Progenitor cell of endocrine pancreas (in vitro differentiated cells): ENCODE results near the gene GSG1L. TPM values are rescaled to one million over a fixed set of nuclear protein-coding genes. Genes with fewer than 3 reads are reported as not detected.

Experiments used
- DNase-seq: peaks from one replicate; pipeline ENCODE4 v3.0.0; 2021; ENCODE audit warnings: low spot score; ENCODE audit not compliant: unreplicated experiment
- H3K27ac Mint-ChIP-seq: 2 replicates; pipeline ENCODE4 v1.8.0; 2021; ENCODE audit warnings: mild to moderate bottlenecking, moderate library complexity, mixed read lengths
- H3K27me3 Mint-ChIP-seq: 2 replicates; pipeline ENCODE4 v1.8.0; 2021; ENCODE audit warnings: mixed read lengths
- H3K36me3 Mint-ChIP-seq: 2 replicates; pipeline ENCODE4 v1.8.0; 2022; ENCODE audit warnings: mixed read lengths; ENCODE audit not compliant: insufficient read depth
- H3K4me1 Mint-ChIP-seq: 2 replicates; pipeline ENCODE4 v1.8.0; 2021; ENCODE audit warnings: low read depth, mixed read lengths
- H3K4me3 Mint-ChIP-seq: 2 replicates; pipeline ENCODE4 v1.8.0; 2021; ENCODE audit warnings: low read depth, mild to moderate bottlenecking, moderate library complexity, mixed read lengths
- H3K9me3 Mint-ChIP-seq: 2 replicates; pipeline ENCODE4 v1.8.0; 2021; ENCODE audit warnings: low read depth, mixed read lengths
- CTCF ChIP-seq: fragments of 200-600 bp; sonication (generic); IDR thresholded peaks from one replicate; pipeline ENCODE4 v1.5.0; 2021; ENCODE audit warnings: antibody characterized with exemption, mild to moderate bottlenecking; ENCODE audit not compliant: unreplicated experiment
- total RNA-seq: library from RNA; stranded (reverse); gene quantifications from 2 replicates; pipeline ENCODE4 v1.2.1, GENCODE V29; 2021

GSG1L gene
- total RNA-seq, 1 donor from 2014 or later: 0.17 TPM

GRCh38 chr16:27773344-27773743, 290.2 kb downstream of the GSG1L start:
- no peak for TF ChIP-seq CTCF
- Mint-ChIP-seq H3K9me3 (no peaks in the 10 kb centered on the region), H3K36me3 (peaks cover 8% of the 10 kb centered on the region), H3K4me3 (no peak overlapping the region), H3K4me1 (no peaks in the 10 kb centered on the region), H3K27me3 (no peaks in the 10 kb centered on the region), H3K27ac (no peak overlapping the region)
- DNase-seq: no peak

- H3K4me1 Mint-ChIP-seq: no peaks in the 10 kb centered on the region
Observed at GRCh38 chr16:27772093-27772825, 291.3 kb downstream of the GSG1L start.

GRCh38 chr16:27771201-27771910, 292.2 kb downstream of the GSG1L start:
- Mint-ChIP-seq H3K4me3 (no peak overlapping the region), H3K4me1 (no peaks in the 10 kb centered on the region), H3K36me3 (peaks cover 8% of the 10 kb centered on the region), H3K27me3 (no peaks in the 10 kb centered on the region), H3K9me3 (no peaks in the 10 kb centered on the region), H3K27ac (no peak overlapping the region)
- DNase-seq: no peak
- TF ChIP-seq CTCF: no peak

More at GRCh38 chr16:27772093-27772825, 291.3 kb downstream of the GSG1L start:
- Mint-ChIP-seq H3K36me3 (peaks cover 8% of the 10 kb centered on the region), H3K27ac (no peak overlapping the region), H3K9me3 (no peaks in the 10 kb centered on the region), H3K4me3 (no peak overlapping the region), H3K27me3 (no peaks in the 10 kb centered on the region)
- no peak for DNase-seq
- no peak for TF ChIP-seq CTCF

- H3K4me3 Mint-ChIP-seq: no peak overlapping the region
- H3K9me3 Mint-ChIP-seq: no peaks in the 10 kb centered on the region
- H3K27me3 Mint-ChIP-seq: no peaks in the 10 kb centered on the region
Observed at GRCh38 chr16:27770271-27771196, 293.0 kb downstream of the GSG1L start.

More at GRCh38 chr16:27770271-27771196, 293.0 kb downstream of the GSG1L start:
- H3K36me3 Mint-ChIP-seq: peaks cover 11% of the 10 kb centered on the region
- H3K4me1 Mint-ChIP-seq: no peaks in the 10 kb centered on the region
- no peak for DNase-seq
- H3K27ac Mint-ChIP-seq: no peak overlapping the region
- no peak for TF ChIP-seq CTCF
